Keratinocyte (primary cell): Measurements from ENCODE around the gene PPP1R36. TPM values are rescaled to one million over a fixed set of nuclear protein-coding genes. Genes with fewer than 3 reads are reported as not detected.

ENCODE experiments used
- DNase-seq: peaks from one replicate; pipeline ENCODE4 v3.0.0-alpha.2; 2011; ENCODE audit warnings: low read depth, missing footprints, low spot score
- FAIRE-seq: peaks from 2 replicates; lab custom pipeline; 2011; peaks lifted over from hg19 to GRCh38; lab: Jason Lieb, UNC
- H2AFZ ChIP-seq: 2 replicates; pipeline ENCODE4 v1.6.0; 2012; ENCODE audit warnings: low read length, control low read depth, inconsistent platforms; ENCODE audit not compliant: control insufficient read depth
- H3K27ac ChIP-seq: 2 replicates; pipeline ENCODE4 v1.5.1; 2011; ENCODE audit warnings: low read length; ENCODE audit not compliant: control insufficient read depth, insufficient read depth
- H3K27me3 ChIP-seq: 3 replicates; pipeline ENCODE4 v1.6.0; 2011; ENCODE audit warnings: low read length; ENCODE audit not compliant: control insufficient read depth, insufficient read depth; ENCODE audit errors: extremely low read depth
- H3K36me3 ChIP-seq, 2 experiments: 2 replicates in 1 of 2; 3 replicates in 1 of 2; pipeline ENCODE4 v1.5.1; 2011; ENCODE audit warnings: low read length in 2 of 2, mild to moderate bottlenecking in 1 of 2; ENCODE audit not compliant: control insufficient read depth in 2 of 2, insufficient read depth in 2 of 2; ENCODE audit errors: extremely low read depth in 1 of 2
- H3K4me1 ChIP-seq: 3 replicates; pipeline ENCODE4 v1.5.1; 2011; ENCODE audit warnings: low read length; ENCODE audit not compliant: control insufficient read depth, insufficient read depth; ENCODE audit errors: extremely low read depth
- H3K4me2 ChIP-seq: 3 replicates; pipeline ENCODE4 v1.6.0; 2011; ENCODE audit warnings: low read depth, low read length; ENCODE audit not compliant: control insufficient read depth, insufficient read depth; ENCODE audit errors: extremely low read depth
- H3K4me3 ChIP-seq, 3 experiments: fragments of 200-600 bp in 1 of 3; sonication (generic) in 1 of 3; 2 replicates in 2 of 3; 3 replicates in 1 of 3; pipeline ENCODE4 v1.5.1; 2011 to 2016; ENCODE audit warnings: low read length in 3 of 3, mild to moderate bottlenecking in 3 of 3, control low read depth in 2 of 3, inconsistent platforms in 1 of 3, low read depth in 1 of 3, mixed read lengths in 1 of 3, mixed run types in 1 of 3, moderate library complexity in 1 of 3; ENCODE audit not compliant: control insufficient read depth in 2 of 3, insufficient read depth in 2 of 3; ENCODE audit errors: extremely low read depth in 1 of 3
- H3K79me2 ChIP-seq: 2 replicates; pipeline ENCODE4 v1.6.0; 2012; ENCODE audit warnings: low read length; ENCODE audit not compliant: control insufficient read depth, insufficient read depth
- H3K9ac ChIP-seq: 3 replicates; pipeline ENCODE4 v1.6.0; 2011; ENCODE audit warnings: low read length; ENCODE audit not compliant: control insufficient read depth, insufficient read depth; ENCODE audit errors: extremely low read depth
- H3K9me1 ChIP-seq: 3 replicates; pipeline ENCODE4 v1.6.0; 2011; ENCODE audit warnings: low read length; ENCODE audit not compliant: control insufficient read depth, insufficient read depth; ENCODE audit errors: extremely low read depth
- H3K9me3 ChIP-seq: 2 replicates; pipeline ENCODE4 v1.5.1; 2012; ENCODE audit warnings: low read depth, low read length; ENCODE audit not compliant: control insufficient read depth
- H4K20me1 ChIP-seq: 3 replicates; pipeline ENCODE4 v1.6.0; 2011; ENCODE audit warnings: low read length; ENCODE audit not compliant: control insufficient read depth, insufficient read depth; ENCODE audit errors: extremely low read depth
- CTCF ChIP-seq, 3 experiments: IDR thresholded peaks in 1 of 3; conservative IDR thresholded peaks in 1 of 3; optimal IDR thresholded peaks in 1 of 3; 2 replicates in 2 of 3; 3 replicates in 1 of 3; pipeline versions ENCODE3 to v1.5.1; 2011; ENCODE audit warnings: low read length in 3 of 3, mild to moderate bottlenecking in 3 of 3, moderate library complexity in 2 of 3, control low read depth in 1 of 3, inconsistent platforms in 1 of 3; ENCODE audit not compliant: insufficient read depth in 2 of 3; ENCODE audit errors: extremely low read depth in 1 of 3
- EZH2 ChIP-seq: IDR thresholded peaks from one replicate; pipeline ENCODE4 v1.6.1; 2012; ENCODE audit warnings: inconsistent platforms, mild to moderate bottlenecking, low read length, moderate library complexity
- dilution Hi-C: fragments of 300-500 bp; cut with MboI; formaldehyde crosslinking; loops from one replicate; pipeline ENCODE4 v1.7.0; 2020; ENCODE audit warnings: low sequenced_read_pairs; ENCODE audit not compliant: extremely low pct_ligation_motif_present
- polyA plus RNA-seq, 5 experiments: library from polyadenylated mRNA; depleted of rRNA in 3 of 5; stranded (reverse) in 3 of 5; stranded (forward) in 1 of 5; unstranded in 1 of 5; fragments of >200 nt; gene quantifications; 1 replicate in 1 of 5; 2 replicates in 3 of 5; 3 replicates in 1 of 5; pipeline versions ENCODE4 v1.2.1 to v1.2.3, GENCODE V29; 2011 to 2012; ENCODE audit warnings: missing spikeins in 2 of 5, low read depth in 1 of 5, low replicate concordance in 1 of 5

PPP1R36 gene
- polyA plus RNA-seq, 1 donor (not counting 4 experiments of a cell fraction or from before 2014, with no cell fraction given) = 0.81 TPM

- H3K4me2 ChIP-seq = peak overlapping the region; percentile 10
- TF ChIP-seq CTCF (optimal IDR thresholded peaks at IDR 0.05 in 1 of 3, IDR thresholded peaks at IDR 0.05 in 1 of 3, conservative IDR thresholded peaks at IDR 0.05 in 1 of 3; ENCODE audit: extremely low read depth in 1 of 3, insufficient read depth in 2 of 3, low read length in 3 of 3) (no peak), EZH2 (no peak)
- no peaks in the 10 kb centered on the region for H3K9me3 ChIP-seq
- dilution Hi-C loops = no loop called here
- peaks cover 40% of the 10 kb centered on the region for H3K4me1 ChIP-seq
- FAIRE-seq = peak; percentile 82
- no peaks in the 10 kb centered on the region for H4K20me1 ChIP-seq
- peak; percentile 95 for DNase-seq
- H3K4me3 ChIP-seq = no peak overlapping the region
- no peaks in the 10 kb centered on the region for H3K9me1 ChIP-seq
- no peak overlapping the region for H2AFZ ChIP-seq
- peak overlapping the region; percentile 84 for H3K27ac ChIP-seq
- no peaks in the 10 kb centered on the region for H3K79me2 ChIP-seq
- no peak overlapping the region for H3K9ac ChIP-seq
- H3K27me3 ChIP-seq = no peaks in the 10 kb centered on the region
- no peaks in the 10 kb centered on the region for H3K36me3 ChIP-seq
These were observed 71.1 kb downstream of the PPP1R36 start for GRCh38 chr14:64620910-64621309.

DNA sequence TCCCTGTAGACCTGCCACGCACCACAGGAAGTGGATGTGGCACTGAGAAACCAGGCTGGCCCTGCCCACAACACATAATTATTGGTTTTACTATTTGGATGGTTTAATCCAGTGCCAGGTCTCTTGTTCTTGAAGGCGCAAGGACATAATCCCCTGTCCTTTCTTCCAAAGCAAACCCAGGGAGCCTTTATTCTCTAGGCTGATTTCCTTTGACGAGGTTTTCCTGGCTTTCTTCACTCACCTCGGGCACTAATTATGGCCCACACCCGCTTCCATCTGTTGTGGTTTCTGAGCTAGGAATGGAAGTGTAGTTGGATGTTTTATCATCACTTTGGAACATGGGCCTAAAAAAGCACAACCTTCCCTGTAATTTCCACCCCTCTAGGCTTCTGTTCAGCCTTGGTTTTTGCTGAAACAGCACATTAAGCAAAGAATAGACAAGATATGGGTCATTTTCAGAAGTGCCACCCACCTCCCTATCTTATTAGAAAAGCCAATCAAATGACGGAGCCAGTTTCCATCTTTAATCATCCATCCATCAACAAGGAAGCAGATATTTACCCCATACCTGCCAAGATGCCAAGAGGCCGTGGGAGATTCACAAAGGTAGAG lies 73.9 kb downstream of the PPP1R36 start:
- H3K4me2 ChIP-seq = no peak overlapping the region
- FAIRE-seq (peak; percentile 9), DNase-seq (no peak)
- no peak overlapping the region for H2AFZ ChIP-seq
- dilution Hi-C loops = no loop called here
- no peaks in the 10 kb centered on the region for H3K9me3 ChIP-seq
- H3K4me3 ChIP-seq = no peak overlapping the region
- no peak overlapping the region for H3K9ac ChIP-seq
- no peaks in the 10 kb centered on the region for H3K36me3 ChIP-seq
- TF ChIP-seq CTCF (optimal IDR thresholded peaks at IDR 0.05 in 1 of 3, IDR thresholded peaks at IDR 0.05 in 1 of 3, conservative IDR thresholded peaks at IDR 0.05 in 1 of 3; ENCODE audit: extremely low read depth in 1 of 3, insufficient read depth in 2 of 3, low read length in 3 of 3) (no peak), EZH2 (no peak)
- H3K27me3 ChIP-seq = no peaks in the 10 kb centered on the region
- H3K27ac ChIP-seq = no peak overlapping the region
- peaks cover 36% of the 10 kb centered on the region for H3K4me1 ChIP-seq
- no peaks in the 10 kb centered on the region for H3K79me2 ChIP-seq
- H4K20me1 ChIP-seq = no peaks in the 10 kb centered on the region
- H3K9me1 ChIP-seq = no peaks in the 10 kb centered on the region
